ENCODE results near the gene RNF220.

- TF ChIP-seq GATA3 (IDR thresholded peaks at IDR 0.05; ENCODE audit: low read depth, low read length) (no peak), GATA2 (IDR thresholded peaks at IDR 0.05; ENCODE audit: low read depth, low read length) (no peak)
Observed at GRCh38 chr1:44355582-44356305, 49.3 kb upstream of the RNF220 start.

All from SH-SY5Y (cell line).